GM21381 (cell line): ENCODE measurements around the gene POU6F1.
A peak's percentile ranks its signal among the peaks of the same experiment; 100 is the strongest.

Source experiments
- ATAC-seq: cut with Tn5 transposase; IDR thresholded peaks from one replicate; pipeline ENCODE4 v1.9.1; 2021; ENCODE audit warnings: mild to moderate bottlenecking, moderate library complexity; ENCODE audit not compliant: unreplicated experiment

Gene POU6F1

DNA sequence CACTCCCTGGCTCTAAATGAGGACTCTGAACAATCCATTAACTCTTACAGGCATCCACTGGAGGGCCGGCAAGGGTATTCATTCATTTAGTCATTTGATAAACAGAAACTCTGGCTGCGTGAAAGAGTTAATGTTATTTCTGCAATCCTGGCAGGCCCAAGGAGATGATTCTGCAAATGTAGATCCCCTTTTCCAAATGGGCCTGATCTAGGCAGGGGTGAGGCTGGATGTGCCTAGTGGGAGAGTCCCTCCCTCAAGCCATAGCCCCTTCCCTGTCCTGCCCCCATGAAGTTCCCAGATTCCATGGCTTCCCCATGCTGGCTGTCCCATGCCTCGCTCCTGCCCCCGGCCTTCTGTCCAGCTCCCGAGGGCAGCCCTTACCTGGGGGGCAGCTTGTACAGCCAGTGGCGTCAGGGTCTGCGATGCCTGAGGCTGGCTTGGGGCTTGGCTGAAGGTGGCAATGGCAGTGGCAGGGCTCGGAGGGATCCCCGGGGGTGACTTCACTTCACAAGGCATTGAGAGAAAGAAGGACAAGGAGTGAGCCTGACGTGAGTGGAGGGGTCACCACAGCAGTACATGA lies 18.4 kb downstream of the POU6F1 start:
- no peak for ATAC-seq

DNA sequence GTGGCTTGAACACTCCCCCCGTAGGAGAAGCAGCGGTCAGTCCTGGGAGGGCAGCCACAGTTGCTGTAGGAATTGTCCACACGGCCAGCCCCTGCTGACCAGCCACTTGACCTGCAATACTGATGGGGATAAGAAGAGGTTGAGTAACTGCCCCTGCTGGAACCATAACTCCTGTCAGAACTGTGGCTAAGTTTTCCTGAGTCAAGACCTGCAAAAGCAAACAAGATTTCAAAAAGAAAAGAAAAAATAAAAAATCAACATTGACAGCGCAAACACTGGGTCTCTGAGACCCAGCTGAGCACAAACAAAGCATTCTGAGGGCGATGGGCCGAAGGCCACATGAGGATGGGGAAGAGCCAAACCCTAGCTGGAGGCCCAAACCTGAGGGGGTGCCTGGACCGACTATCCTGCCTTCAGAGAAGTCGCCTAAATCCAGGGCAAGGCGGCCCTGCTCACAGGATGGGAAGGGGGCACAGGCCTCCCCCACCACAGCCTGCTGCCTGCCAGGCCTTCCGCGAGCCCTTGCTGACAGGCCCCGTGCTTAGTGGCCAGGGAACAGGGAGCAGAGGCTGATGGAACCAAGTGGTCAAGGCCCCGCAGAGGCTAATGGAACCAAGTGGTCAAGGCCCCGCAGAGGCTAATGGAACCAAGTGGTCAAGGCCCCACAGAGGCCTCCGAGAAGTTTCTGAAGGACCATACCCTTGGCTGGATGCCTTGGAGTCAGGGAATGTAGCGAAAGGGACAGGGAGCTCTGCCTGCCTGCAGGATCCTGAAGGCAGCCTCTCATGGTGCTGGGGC lies 19.1 kb downstream of the POU6F1 start:
- ATAC-seq = no peak

DNA sequence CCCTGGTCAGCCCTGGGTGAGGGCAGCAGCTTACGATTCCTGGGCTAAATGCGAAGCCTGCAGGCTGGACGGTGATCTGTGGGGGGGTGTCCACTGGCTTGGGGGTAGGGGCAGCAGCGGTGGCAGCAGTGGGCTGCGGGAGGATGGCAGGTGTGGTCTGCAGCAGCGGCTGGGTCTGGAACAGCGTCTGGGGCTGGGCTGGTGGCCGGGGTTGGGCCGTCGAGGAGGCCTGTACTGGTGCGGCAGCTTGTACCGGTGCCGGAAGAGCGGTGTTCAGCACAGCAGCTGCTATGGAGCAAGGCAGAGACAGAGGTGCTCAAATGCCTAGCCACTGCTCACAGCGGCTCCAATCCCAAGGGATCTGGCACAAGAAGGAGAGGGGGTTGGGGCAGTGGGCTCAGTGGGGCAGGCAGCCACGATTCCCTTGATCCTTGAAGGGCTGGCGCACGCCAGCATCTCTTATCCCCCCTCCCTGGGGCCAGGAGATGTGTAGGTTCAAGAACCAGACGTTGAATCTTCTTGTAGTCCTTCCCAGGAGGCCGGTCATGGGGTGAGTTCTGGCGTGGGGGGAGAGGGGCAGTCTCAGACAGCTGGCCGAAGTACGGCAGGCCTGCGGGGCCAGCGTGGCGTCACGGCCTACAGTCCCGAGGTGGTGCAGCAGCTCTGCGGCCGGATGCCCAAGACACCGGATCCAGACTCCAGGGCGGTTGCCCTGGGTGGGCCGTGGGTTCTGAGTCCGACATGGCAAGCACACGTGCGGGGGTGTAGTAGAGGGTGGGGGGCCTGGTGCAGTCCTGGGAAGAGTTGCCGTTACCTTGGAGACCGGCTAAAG lies 19.9 kb downstream of the POU6F1 start:
- ATAC-seq = no peak

DNA sequence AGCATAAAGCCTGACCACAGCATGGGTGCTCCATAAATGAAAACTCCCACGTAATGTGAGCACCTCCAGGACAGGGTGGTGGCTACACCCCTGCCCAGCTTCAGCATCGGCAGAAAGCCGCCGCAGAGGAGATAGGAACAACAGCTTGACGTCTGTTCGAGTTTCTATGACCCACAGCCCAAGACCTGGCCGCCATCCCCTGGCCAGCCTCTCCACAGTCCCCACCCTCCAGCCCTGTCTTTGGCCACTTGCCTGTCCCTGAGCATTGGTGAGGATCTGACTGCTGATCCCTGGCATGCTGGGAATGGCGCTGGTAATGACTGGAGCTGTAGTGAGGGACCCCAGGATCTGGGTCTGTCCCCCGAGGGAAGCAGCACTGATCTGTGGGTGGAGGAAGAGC lies 21.3 kb downstream of the POU6F1 start:
- no peak for ATAC-seq

DNA sequence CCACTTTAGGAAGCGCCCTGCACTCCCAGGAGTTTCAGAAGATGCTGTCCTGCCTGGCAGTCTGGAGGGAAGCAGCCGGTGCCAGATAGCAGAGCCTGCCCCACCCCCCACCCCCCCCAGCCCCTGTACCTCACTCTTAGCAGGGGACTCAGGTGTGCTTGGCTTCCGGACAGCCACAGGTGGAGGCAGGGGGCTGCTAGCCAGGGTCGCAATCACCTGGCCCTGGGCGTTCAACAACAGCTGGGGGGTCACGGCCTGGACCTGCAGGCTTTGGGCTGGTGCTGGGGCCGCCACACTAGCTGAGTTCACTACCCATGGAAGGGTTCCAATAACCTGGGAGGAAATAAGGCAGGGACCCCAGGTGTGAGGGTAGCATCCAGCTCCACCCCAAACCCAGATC lies 22.0 kb downstream of the POU6F1 start:
- no peak for ATAC-seq

DNA sequence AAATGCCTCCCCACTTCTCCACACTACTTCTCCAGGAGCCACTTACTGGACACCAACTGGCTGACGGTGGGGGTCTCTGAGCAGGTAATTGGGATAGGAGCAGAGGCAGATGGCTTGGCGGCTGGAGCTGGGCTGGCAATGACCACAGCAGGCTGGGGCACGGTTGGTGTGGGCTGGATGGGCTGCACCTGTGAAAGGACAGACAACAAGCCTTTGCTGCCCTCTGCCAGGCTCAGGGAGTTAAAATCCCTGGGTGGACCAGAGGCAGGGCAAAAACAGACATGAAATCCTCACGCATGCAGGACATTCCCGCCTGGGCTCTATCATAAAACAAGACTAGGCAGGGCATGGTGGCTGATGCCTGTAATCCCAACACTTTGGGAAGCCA lies 25.6 kb downstream of the POU6F1 start:
- ATAC-seq = no peak

DNA sequence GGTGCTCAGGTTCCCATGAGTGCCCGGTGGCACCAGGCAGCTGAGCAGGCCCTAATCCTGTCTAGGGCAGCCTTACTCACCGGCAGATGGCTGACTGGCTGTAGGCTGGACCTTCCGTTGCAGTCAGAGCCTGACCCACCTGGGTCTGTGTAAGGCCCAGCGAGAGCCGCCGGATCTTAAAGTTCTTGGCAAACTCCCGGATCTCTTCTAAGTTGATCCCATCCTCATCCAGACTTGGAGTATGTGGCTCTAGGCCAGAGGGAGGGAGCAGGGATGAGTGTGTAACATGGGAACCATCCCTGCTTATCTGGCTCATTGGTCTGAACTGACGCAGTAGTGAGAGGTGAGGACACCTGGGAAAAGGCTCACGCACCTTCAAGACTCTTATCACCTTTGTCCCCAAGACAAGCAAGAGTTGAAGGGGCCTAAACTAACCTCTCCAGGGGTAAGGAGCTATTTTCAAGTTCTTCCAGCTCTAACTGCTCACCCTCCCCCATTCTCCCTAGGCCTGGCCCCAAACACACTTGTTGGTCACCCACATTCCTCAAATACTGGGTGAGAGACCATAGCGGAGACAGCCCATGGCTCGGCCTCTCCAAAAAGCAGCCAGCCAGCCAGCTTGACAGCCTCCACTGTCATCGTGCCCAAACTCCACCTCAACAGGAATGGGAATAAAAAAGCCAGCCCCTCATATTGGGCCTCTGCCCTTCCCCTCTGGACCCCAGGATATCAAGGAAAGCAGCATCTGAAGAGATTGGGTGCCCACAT lies 26.2 kb downstream of the POU6F1 start:
- ATAC-seq = no peak

DNA sequence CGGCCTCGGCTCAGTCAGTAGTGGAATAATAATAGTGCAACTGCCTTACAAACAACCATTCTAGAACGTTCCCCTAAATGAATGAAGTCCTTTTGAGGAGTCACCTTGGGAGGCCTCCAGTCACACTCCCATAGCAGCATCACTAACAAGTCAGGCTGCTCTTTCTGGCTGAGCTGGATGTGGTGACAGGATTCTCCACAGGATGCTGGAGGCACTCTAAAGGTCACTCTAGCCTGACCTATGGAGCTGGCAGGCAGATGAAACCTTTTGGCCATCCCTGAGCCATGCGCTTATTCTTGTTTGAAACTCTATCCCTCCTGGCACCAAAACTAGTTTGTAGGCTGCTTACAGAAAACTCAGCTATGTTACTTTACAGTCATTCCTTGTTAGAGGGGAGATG lies 27.0 kb downstream of the POU6F1 start:
- ATAC-seq = no peak

DNA sequence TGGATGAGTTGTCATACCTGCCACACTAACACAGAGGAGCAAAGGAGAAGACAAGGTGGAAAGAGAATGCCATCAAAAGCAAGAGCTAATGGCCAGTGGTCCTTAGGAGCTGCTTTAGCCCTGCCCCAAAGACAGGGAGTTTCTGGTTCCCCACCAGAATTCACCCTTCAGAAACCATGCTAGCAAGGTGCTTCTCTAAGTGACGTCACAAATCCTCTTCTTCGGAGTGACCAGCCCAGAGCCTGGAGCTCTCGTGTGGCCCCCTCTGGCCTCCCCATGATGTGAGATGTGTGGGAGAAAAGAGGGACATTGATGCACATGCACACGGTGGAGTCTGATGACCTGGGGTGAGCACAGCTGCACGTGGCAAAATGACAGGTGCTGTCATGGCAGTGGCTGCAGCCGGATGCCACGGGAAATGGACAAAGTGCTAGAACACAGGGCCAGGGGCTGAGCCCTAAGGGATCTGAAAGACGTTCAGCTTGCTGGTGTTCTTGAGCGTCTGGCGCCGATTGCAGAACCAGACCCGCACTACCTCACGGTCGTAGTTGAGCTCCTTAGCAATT lies 28.0 kb downstream of the POU6F1 start:
- no peak for ATAC-seq

DNA sequence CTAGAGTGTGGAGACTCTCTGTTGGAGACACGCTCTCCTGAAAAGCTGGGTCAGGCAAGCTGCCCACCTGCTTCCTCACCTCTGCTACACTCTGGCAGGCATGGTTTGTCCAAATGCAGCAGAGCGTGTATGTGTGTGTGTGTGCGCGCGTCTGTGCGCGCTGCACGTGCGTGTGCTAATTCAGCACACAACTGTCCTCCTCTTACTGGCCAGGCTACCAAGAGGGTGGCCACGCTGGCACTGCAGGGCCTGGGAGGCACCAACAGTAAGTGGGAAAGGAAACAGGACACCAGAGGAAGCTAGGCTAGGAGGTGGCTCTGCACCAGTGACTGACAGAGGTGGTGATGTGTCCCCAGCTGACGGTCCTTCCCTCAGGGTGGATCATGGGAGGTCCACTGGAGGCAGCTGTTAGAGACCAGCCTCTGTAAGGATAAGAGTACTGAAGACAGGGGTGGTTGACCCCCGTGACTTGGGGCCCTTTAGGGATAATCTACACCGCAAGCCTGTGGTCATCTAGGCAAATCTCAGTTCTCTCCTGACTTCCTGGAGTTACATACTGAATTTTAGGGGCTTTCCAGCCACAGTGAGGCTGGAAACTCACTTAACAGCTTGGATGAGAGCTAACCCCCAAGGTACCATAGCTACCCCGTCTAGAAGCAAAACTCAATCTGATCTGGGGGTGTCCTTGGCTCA lies 29.4 kb downstream of the POU6F1 start:
- ATAC-seq = peak; percentile 57

DNA sequence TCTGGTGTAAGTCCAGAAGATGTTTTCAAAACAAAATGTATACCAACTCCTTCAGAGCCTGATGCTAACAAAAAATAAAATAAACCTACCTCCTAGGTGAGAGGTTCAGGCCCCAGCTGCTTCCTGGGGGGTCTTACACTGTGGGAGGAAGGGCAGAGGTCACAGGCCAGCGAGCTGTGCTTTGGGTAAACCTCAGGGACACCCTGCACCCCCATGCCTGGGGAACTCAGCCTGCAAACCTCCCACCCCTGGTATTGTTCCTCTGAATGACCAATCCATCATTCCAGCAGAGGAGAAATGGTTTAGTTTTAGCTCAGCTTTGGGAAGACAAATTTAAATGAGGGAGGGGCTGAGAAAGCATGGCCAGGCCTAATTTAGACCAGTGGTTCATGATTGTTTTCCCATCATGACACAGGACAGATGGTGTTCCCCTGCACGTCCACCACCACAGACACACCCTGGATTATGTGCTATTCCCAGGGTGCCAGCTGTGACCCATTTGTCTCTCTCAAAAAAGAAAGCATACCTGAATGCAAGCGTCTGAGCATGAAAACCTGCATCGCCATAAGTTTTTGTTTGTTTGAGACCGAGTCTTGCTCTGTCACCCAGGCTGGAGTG lies 30.4 kb downstream of the POU6F1 start:
- no peak for ATAC-seq

DNA sequence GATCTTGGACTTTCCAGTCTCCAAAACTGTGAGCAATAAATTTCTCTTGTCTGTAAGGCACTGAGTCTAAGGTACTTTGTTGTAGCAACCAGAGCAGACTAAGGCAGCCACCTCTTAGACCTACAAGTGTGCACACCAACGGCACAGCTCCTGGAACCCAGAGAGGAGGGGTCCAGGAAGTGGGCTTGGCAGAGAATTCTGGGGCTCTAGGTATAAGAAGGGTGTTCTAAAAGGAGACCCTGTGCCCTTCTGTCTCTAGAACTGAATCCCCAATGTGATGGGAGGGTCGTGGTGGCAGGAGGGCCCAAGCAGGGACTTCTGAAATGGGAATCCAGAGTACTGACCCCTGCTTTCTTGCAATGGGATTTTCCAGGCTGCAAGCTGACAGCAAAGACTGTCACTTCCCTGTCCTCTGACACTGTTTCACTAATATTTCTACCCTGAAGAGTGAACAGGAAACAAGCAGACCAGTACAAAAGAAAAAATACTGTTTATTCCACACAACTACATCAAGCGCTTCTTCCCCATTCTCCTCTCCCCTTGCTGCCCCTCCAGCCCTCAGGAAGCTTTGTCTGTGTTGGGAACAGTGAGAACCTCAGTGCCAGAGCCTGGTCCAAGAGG lies 31.3 kb downstream of the POU6F1 start:
- ATAC-seq = no peak

DNA sequence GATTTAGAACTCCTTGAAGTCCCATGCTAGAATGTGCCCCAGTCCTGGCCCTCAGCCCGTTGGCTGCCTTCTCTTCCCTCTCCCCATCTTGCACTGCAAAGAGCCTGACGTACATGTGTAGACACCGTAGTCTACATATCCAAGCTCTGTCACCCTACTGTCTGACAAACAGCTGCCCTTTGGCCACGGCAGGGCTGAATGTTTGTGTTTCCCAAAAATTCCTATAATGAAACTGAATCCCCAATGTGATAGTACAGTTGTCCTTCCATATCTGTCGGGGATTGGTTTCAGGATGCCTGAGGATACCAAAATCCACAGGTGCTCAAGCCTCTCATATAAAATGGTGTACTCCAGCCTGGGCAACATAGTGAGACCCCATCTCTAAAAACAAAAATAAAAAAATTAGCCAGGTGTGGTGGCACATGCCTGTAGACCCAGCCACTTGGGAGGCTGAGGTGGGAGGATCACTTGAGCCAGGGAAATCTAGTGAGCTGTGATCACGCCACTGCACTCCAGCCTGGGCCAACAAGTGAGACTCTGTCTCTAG lies 32.6 kb downstream of the POU6F1 start:
- no peak for ATAC-seq

DNA sequence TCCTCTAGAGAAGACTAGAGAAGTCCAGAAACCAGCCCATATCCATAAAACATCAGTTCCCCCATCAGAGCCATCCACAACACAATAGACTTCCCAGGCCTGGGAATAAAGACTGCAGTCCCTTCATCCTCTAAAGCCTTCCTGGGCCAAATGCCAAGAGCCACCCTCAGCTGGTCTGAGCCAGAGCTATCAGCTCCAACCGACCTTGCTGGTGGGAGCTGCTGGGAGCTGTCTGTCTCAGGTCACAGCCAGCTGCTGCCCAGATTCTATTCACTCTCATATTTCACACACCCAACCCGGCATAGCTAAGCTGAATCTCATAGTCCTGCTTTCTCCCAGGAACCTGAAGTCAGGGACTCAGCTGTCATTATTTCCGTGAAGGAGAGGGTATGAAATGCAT lies 34.0 kb downstream of the POU6F1 start:
- no peak for ATAC-seq

DNA sequence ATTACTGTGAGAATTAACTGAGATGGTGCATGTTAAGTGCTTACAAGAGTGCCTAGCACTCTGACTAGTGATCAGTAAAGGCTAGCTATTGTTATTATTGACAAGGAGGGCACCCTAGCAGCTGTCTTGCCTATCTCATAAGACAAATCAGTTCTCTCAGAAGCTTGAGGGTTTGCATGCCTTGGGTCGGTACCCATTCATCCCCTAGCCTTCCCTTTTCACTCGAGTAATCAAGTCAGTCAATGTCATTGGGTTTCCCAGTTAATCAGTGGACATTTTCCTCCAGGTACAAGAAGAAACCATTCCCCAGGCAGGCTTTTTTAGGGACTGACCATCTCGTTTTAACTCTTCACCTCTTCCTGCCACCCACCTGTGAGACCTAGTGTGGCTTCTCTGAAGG lies 34.5 kb downstream of the POU6F1 start:
- ATAC-seq = no peak

DNA sequence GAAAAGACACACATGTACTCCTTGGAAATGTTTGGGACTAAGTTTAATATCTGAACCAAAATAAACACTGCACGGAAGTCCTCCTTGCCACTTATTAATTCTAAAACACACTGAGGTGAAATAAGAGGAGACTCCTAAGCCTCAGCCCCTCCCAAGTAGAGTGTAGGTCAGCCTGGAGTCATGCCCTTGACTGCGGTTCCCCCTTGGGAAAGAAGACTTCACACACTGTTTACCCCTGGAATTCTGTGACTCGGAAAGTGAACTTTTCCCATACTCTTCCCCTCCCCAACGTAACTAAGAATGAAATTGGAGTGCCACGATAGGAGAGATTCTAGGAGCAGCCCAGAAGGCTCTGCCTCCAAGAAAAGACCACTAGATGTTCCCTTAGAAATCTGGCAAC lies 36.3 kb downstream of the POU6F1 start:
- no peak for ATAC-seq

DNA sequence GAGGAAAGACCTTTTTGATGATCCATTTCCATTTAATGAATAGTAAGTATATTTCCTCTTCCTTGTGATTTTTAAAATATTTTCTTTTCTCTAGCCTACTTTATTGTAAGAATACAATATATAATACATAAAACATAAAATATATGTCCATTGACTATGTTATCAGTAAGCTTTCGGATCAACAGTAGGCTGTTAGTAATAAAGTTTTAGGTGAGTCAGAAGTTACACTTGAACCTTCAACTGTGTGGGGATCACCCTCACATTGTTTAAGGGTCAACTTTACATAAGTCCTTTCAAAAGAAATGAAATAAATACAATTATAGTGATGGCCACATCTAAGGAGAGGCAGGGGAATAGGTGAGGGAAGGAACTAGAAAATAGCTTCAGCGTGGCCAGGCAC lies 40.0 kb downstream of the POU6F1 start:
- ATAC-seq = no peak

DNA sequence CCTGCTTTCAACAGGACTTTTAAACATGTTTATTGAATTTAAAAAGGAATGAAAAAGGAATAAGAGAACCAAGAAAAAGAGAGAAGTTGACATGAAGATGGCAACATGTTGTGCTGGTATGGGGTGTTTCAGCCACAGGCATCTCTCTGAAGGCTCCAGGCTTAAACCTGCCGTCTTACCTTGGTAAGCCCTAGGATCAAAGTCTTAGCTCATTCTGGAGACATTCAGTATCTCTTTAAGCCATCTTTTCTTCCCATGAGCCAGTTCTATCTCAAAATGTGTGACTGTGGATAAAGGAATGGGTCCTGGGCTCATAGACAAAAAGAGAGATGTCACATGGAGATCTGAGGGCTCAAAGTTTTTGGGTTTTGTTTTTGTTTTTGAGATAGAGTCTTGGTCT lies 43.4 kb downstream of the POU6F1 start:
- ATAC-seq = no peak
